Aorta (tissue), 5 donors: ENCODE data around the gene BICRAL. TPM values are rescaled to one million over a fixed set of nuclear protein-coding genes. Genes with fewer than 3 reads are reported as not detected.
A peak's percentile ranks its signal among the peaks of the same experiment; 100 is the strongest.
"Not testable (repeated sequence)": the region's sequence is repeated elsewhere in the genome, so short reads cannot be mapped to it uniquely, and the experiment has no call there.

ENCODE experiments used
- ATAC-seq: fragments of 200-7000 bp; cut with Tn5 transposase; one replicate; pipeline ENCODE4 v1.9.1; 2022; ENCODE audit warnings: moderate library complexity; ENCODE audit not compliant: low FRiP score
- DNase-seq, 2 donors: peaks; one replicate each; pipeline ENCODE4 v3.0.0-alpha.2; 2020
- H3K27ac ChIP-seq, 2 donors: one replicate each; pipeline ENCODE4 v1.5.1; 2013; ENCODE audit warnings: low read length in 2 of 2, mild to moderate bottlenecking in 2 of 2, moderate library complexity in 2 of 2, control low read depth in 1 of 2, inconsistent platforms in 1 of 2, low read depth in 1 of 2
- H3K27me3 ChIP-seq, 2 donors: one replicate each; pipeline ENCODE4 v1.6.1; 2013; ENCODE audit warnings: control low read depth in 1 of 2, low read length in 1 of 2, mild to moderate bottlenecking in 1 of 2, moderate library complexity in 1 of 2; ENCODE audit not compliant: insufficient read depth in 2 of 2, control insufficient read depth in 1 of 2
- H3K36me3 ChIP-seq, 2 donors: one replicate each; pipeline ENCODE4 v1.6.1; 2013; ENCODE audit warnings: control low read depth in 1 of 2, low read length in 1 of 2, mild to moderate bottlenecking in 1 of 2; ENCODE audit not compliant: insufficient read depth in 2 of 2, control insufficient read depth in 1 of 2
- H3K4me1 ChIP-seq, 2 donors: one replicate each; pipeline ENCODE4 v1.6.1; 2013; ENCODE audit warnings: low read length in 2 of 2, control low read depth in 1 of 2, mild to moderate bottlenecking in 1 of 2, moderate library complexity in 1 of 2; ENCODE audit not compliant: insufficient read depth in 2 of 2, control insufficient read depth in 1 of 2
- H3K4me3 ChIP-seq, 2 donors: one replicate each; pipeline ENCODE4 v1.5.1; 2013; ENCODE audit warnings: low read length in 2 of 2, control low read depth in 1 of 2, mild to moderate bottlenecking in 1 of 2
- H3K9me3 ChIP-seq: one replicate; pipeline ENCODE4 v1.6.1; 2013; ENCODE audit warnings: mild to moderate bottlenecking, low read length; ENCODE audit not compliant: control insufficient read depth
- WGBS, 2 donors: extraction: QIAGEN DNeasy Blood & Tissue Kit; methylation state at CpG; one replicate each; pipeline ENCODE4 v1.1.7; 2013; 5-methylcytosine and 5-hydroxymethylcytosine counted together
- intact Hi-C, 2 donors: fragments of 100-400 bp; cut with DNase I; formaldehyde crosslinking; loops; one replicate each; pipeline versions ENCODE4 v1.14.2 to v1.15.0; 2022
- polyA plus RNA-seq, 2 donors: library from polyadenylated mRNA; stranded (reverse); fragments of 200-250 nt; gene quantifications; one replicate each; pipeline ENCODE4 v1.2.3, GENCODE V29; 2013
- total RNA-seq, 2 donors: library from RNA; stranded (reverse); fragmentation: NEBNext Ultra II Directional; extraction: Animal tissue kit (Norgen Biotek cat#: 25700); gene quantifications; one replicate each; pipeline ENCODE4 v1.2.1, GENCODE V29; 2021
- donor health status: healthy with polysubstance abuse.
- donor health status: Bipolar disorder and iron deficiency.
- donor health status: DM: no; HTN: no; CAD: no.
- donor health status: DM: no; HTN: no; CAD: no.
- donor health status: DM: yes; HTN: yes; CAD: no.

The BICRAL gene
- total and polyA plus RNA-seq, 4 donors: 4.8 to 21.1 (median 11.5) TPM

GRCh38 chr6:42896178-42896719, 114.4 kb downstream of the BICRAL start:
- H3K27me3 ChIP-seq: no peaks in the 10 kb centered on the region
- no peaks in the 10 kb centered on the region for H3K4me1 ChIP-seq
- ATAC-seq (no peak), DNase-seq (no peak)
- intact Hi-C loops: no loop called here
- no peaks in the 10 kb centered on the region for H3K9me3 ChIP-seq
- H3K36me3 ChIP-seq: no peaks in the 10 kb centered on the region
- H3K4me3 ChIP-seq: no peak overlapping the region
- H3K27ac ChIP-seq: no peak overlapping the region
- WGBS, 2 donors: 75 to 76% methylated on average over 10 of the region's 10 CpGs

DNA sequence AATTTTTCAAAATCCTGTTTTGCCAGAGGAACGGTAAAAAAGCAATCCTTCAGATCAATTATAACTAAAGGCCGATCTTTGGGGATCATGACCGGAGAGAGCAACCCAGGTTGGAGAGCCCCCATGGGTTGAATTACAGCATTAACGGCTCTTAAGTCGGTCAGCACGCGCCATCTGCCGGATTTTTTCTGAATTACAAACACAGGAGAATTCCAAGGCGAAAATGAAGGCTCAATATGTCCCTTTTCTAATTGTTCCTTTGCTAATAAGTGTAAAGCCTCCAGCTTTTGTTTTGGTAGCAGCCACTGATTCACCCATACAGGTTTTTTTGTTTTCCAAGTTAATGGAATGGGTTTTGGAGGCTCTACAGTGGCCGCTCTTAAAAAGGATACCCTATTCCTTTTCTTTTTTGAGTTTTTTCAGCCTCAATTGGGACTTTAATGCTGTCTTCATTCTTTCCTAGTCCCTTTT, 117.1 kb downstream of the BICRAL start:
- DNase-seq (peak in 1 of 2 donors; percentile 62), ATAC-seq (no peak)
- Histone ChIP-seq H3K36me3 (no peaks in the 10 kb centered on the region), H3K9me3 (no peaks in the 10 kb centered on the region), H3K27ac (no peak overlapping the region), H3K4me3 (no peak overlapping the region), H3K4me1 (no peaks in the 10 kb centered on the region), H3K27me3 (no peaks in the 10 kb centered on the region)
- intact Hi-C loops: no loop called here
- WGBS, 2 donors: 7 to 8% methylated on average over 10 of the region's 10 CpGs

DNA sequence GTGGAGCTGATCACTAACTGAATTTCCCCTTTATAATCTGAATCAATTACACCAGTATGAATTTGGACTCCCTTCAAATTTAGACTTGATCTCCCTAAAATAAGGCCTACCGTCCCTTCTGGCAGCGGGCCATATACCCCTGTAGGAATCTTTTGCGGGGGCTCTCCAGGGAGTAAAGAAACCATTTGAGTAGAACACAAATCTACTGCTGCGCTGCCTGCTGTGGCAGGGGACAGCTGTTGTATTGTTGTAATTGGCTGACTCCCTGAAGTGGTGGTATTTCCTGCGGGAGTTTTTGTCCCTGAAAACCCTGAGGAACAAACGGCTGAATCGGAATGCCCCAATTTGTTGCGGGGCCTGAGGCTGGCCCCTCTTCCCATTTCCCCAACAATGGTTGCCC, 118.0 kb downstream of the BICRAL start:
- H3K9me3 ChIP-seq: no peaks in the 10 kb centered on the region
- 6% methylated on average over 8 of the region's 8 CpGs for WGBS, 2 donors
- DNase-seq: no peak
- H3K36me3 ChIP-seq: no peaks in the 10 kb centered on the region
- H3K4me1 ChIP-seq: no peaks in the 10 kb centered on the region
- no peak for ATAC-seq
- intact Hi-C loops: loop anchor here (2.0 to 5.0 kb wide), 4 partner anchors 227 to 243 kb away; no protein-coding TSS in a partner anchor
- no peaks in the 10 kb centered on the region for H3K27me3 ChIP-seq
- H3K4me3 ChIP-seq: no peak overlapping the region
- H3K27ac ChIP-seq: no peak overlapping the region

- WGBS, 2 donors: 2% methylated on average over 11 of the region's 11 CpGs
- ATAC-seq (peak; percentile 93), DNase-seq (peak in 1 of 2 donors; percentile 71)
- intact Hi-C loops: loop anchor here (2.0 to 5.0 kb wide), 4 partner anchors 226 to 241 kb away; no protein-coding TSS in a partner anchor
- H3K27ac ChIP-seq: no peak overlapping the region
- no peaks in the 10 kb centered on the region for H3K4me1 ChIP-seq
- no peaks in the 10 kb centered on the region for H3K36me3 ChIP-seq
- no peaks in the 10 kb centered on the region for H3K9me3 ChIP-seq
- H3K4me3 ChIP-seq: no peak overlapping the region
- no peaks in the 10 kb centered on the region for H3K27me3 ChIP-seq
Measured at GRCh38 chr6:42901538-42901957, 119.7 kb downstream of the BICRAL start.

GRCh38 chr6:42902429-42903263, 120.8 kb downstream of the BICRAL start:
- H3K27ac ChIP-seq, DNase-seq: not testable (repeated sequence)

GRCh38 chr6:42904467-42904866, 122.6 kb downstream of the BICRAL start:
- intact Hi-C loops: loop anchor here in 1 of 2 donors (5.0 kb wide), 2 partner anchors 223 to 238 kb away; no protein-coding TSS in a partner anchor
- no peak for DNase-seq

More at GRCh38 chr6:42902429-42903263, 120.8 kb downstream of the BICRAL start:
- not testable (repeated sequence) for ATAC-seq, H3K36me3 ChIP-seq, H3K27me3 ChIP-seq, H3K9me3 ChIP-seq, H3K4me3 ChIP-seq, H3K4me1 ChIP-seq
- intact Hi-C loops: loop anchor here in 1 of 2 donors (5.0 kb wide), 2 partner anchors 225 to 240 kb away; no protein-coding TSS in a partner anchor
- WGBS, 2 donors: 87 to 89% methylated on average over 22 of the region's 22 CpGs

GRCh38 chr6:42907336-42907735, 125.5 kb downstream of the BICRAL start:
- DNase-seq: no peak
- Histone ChIP-seq H3K36me3 (no peaks in the 10 kb centered on the region), H3K4me3 (no peak overlapping the region), H3K9me3 (no peaks in the 10 kb centered on the region), H3K27ac (no peak overlapping the region), H3K4me1 (no peaks in the 10 kb centered on the region), H3K27me3 (no peaks in the 10 kb centered on the region)
- intact Hi-C loops: no loop called here
- ATAC-seq: no peak
- WGBS, 2 donors: 3 to 7% methylated on average over 5 of the region's 5 CpGs

More at GRCh38 chr6:42904467-42904866, 122.6 kb downstream of the BICRAL start:
- H3K27ac ChIP-seq: no peak overlapping the region
- no peak for ATAC-seq
- H3K9me3 ChIP-seq: no peaks in the 10 kb centered on the region
- no peaks in the 10 kb centered on the region for H3K36me3 ChIP-seq
- no peaks in the 10 kb centered on the region for H3K27me3 ChIP-seq
- no peak overlapping the region for H3K4me3 ChIP-seq
- no peaks in the 10 kb centered on the region for H3K4me1 ChIP-seq
- WGBS, 2 donors: 87 to 90% methylated on average over 10 of the region's 10 CpGs

DNA sequence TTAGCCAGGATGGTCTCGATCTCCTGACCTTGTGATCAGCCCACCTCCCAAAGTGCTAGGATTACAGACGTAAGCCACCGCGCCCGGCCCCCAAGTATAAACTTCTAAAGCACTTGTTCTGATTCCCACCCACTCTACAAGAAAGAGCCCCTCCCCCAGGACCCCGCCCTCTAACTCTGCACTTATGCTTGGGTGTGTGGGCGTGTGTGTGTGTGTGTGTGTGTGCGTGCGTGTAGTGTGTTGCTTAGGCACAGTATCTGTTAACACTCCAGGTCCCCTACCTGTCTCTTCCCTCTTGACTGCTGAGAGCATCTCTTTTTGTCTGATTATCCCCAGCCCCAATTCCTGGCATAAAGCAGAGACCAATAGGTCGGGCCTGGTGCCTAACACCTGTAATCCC, 128.0 kb downstream of the BICRAL start:
- DNase-seq (no peak), ATAC-seq (no peak)
- Histone ChIP-seq H3K27ac (no peak overlapping the region), H3K9me3 (no peaks in the 10 kb centered on the region), H3K4me3 (no peak overlapping the region), H3K27me3 (no peaks in the 10 kb centered on the region), H3K4me1 (no peaks in the 10 kb centered on the region), H3K36me3 (no peaks in the 10 kb centered on the region)
- WGBS, 2 donors: 83 to 88% methylated on average over 10 of the region's 10 CpGs
- intact Hi-C loops: no loop called here
